H9 (cell line): ENCODE data around the gene ESM1. TPM values are rescaled to one million over a fixed set of nuclear protein-coding genes. Genes with fewer than 3 reads are reported as not detected.

ENCODE experiments used
- DNase-seq: peaks from one replicate; pipeline ENCODE4 v3.0.0-alpha.2; 2017
- H2AFZ ChIP-seq: one replicate; pipeline ENCODE4 v1.6.1; 2013; ENCODE audit warnings: mild to moderate bottlenecking, low read length, control low read depth, moderate library complexity
- H2AK5ac ChIP-seq: 2 replicates; pipeline ENCODE4 v1.6.1; 2013; ENCODE audit warnings: low read length, control low read depth, mixed read lengths; ENCODE audit not compliant: insufficient read length
- H2BK120ac ChIP-seq: one replicate; pipeline ENCODE4 v1.6.1; 2013; ENCODE audit warnings: low read depth, mild to moderate bottlenecking, low read length, control low read depth, inconsistent platforms; ENCODE audit not compliant: poor library complexity, severe bottlenecking
- H2BK12ac ChIP-seq: 2 replicates; pipeline ENCODE4 v1.6.1; 2013; ENCODE audit warnings: low read length, control low read depth, mixed read lengths, low read depth; ENCODE audit not compliant: insufficient read length
- H2BK15ac ChIP-seq: 2 replicates; pipeline ENCODE4 v1.6.1; 2013; ENCODE audit warnings: low read depth, low read length, control low read depth
- H2BK20ac ChIP-seq: one replicate; pipeline ENCODE4 v1.6.1; 2013; ENCODE audit warnings: low read depth, mild to moderate bottlenecking, low read length, control low read depth, inconsistent platforms; ENCODE audit not compliant: poor library complexity, severe bottlenecking
- H2BK5ac ChIP-seq: 2 replicates; pipeline ENCODE4 v1.6.1; 2013; ENCODE audit warnings: low read length, control low read depth, mixed read lengths; ENCODE audit not compliant: insufficient read length
- H3K14ac ChIP-seq: 2 replicates; pipeline ENCODE4 v1.6.1; 2013; ENCODE audit warnings: low read length, control low read depth; ENCODE audit not compliant: insufficient read depth
- H3K18ac ChIP-seq: 2 replicates; pipeline ENCODE4 v1.6.1; 2013; ENCODE audit warnings: low read depth, mild to moderate bottlenecking, mixed read lengths, low read length, control low read depth; ENCODE audit not compliant: insufficient read length
- H3K23ac ChIP-seq: 2 replicates; pipeline ENCODE4 v1.6.1; 2013; ENCODE audit warnings: low read length, control low read depth, mixed read lengths, low read depth; ENCODE audit not compliant: insufficient read length
- H3K23me2 ChIP-seq: 2 replicates; pipeline ENCODE4 v1.6.1; 2013; ENCODE audit warnings: low read depth, mild to moderate bottlenecking, mixed read lengths, low read length, control low read depth; ENCODE audit not compliant: insufficient read length, poor library complexity, severe bottlenecking
- H3K27ac ChIP-seq: 2 replicates; pipeline ENCODE4 v1.5.1; 2013; ENCODE audit warnings: low read length, control low read depth, mixed read lengths, low read depth; ENCODE audit not compliant: insufficient read length
- H3K27me3 ChIP-seq: 2 replicates; pipeline ENCODE4 v1.6.1; 2013; ENCODE audit warnings: low read length, control low read depth, inconsistent platforms; ENCODE audit not compliant: insufficient read depth
- H3K4ac ChIP-seq: 2 replicates; pipeline ENCODE4 v1.6.1; 2013; ENCODE audit warnings: low read depth, mild to moderate bottlenecking, control low read depth, inconsistent platforms, low read length, moderate library complexity
- H3K4me1 ChIP-seq: 2 replicates; pipeline ENCODE4 v1.6.1; 2013; ENCODE audit warnings: low read length, control low read depth, inconsistent platforms; ENCODE audit not compliant: insufficient read depth
- H3K4me2 ChIP-seq: 2 replicates; pipeline ENCODE4 v1.6.1; 2013; ENCODE audit warnings: low read length, control low read depth, mixed read lengths; ENCODE audit not compliant: insufficient read length, insufficient read depth
- H3K56ac ChIP-seq: 2 replicates; pipeline ENCODE4 v1.6.1; 2013; ENCODE audit warnings: low read depth, mild to moderate bottlenecking, mixed read lengths, low read length, control low read depth; ENCODE audit not compliant: insufficient read length
- H3K79me1 ChIP-seq: 2 replicates; pipeline ENCODE4 v1.6.1; 2013; ENCODE audit warnings: low read depth, mild to moderate bottlenecking, moderate library complexity, low read length, control low read depth, inconsistent platforms; ENCODE audit not compliant: insufficient read depth, poor library complexity, severe bottlenecking
- H3K79me2 ChIP-seq: 2 replicates; pipeline ENCODE4 v1.6.1; 2013; ENCODE audit warnings: low read length, control low read depth, inconsistent platforms; ENCODE audit not compliant: insufficient read depth
- H3K9ac ChIP-seq: 2 replicates; pipeline ENCODE4 v1.6.1; 2013; ENCODE audit warnings: low read length, control low read depth, mixed read lengths; ENCODE audit not compliant: insufficient read length; ENCODE audit errors: extremely low read depth
- H3K9me3 ChIP-seq: one replicate; pipeline ENCODE4 v1.6.1; 2013; ENCODE audit warnings: low read depth, low read length, inconsistent platforms; ENCODE audit not compliant: control insufficient read depth
- H3T11ph ChIP-seq: one replicate; pipeline ENCODE4 v1.6.1; 2013; ENCODE audit warnings: mild to moderate bottlenecking, low read length, control low read depth, inconsistent platforms
- H4K20me1 ChIP-seq: one replicate; pipeline ENCODE4 v1.6.1; 2013; ENCODE audit not compliant: control insufficient read depth, insufficient read length, insufficient read depth
- H4K5ac ChIP-seq: 2 replicates; pipeline ENCODE4 v1.6.1; 2013; ENCODE audit warnings: low read depth, mild to moderate bottlenecking, mixed read lengths, low read length, control low read depth; ENCODE audit not compliant: insufficient read length
- H4K8ac ChIP-seq: replicated peaks from 2 replicates; pipeline ENCODE4 v1.6.1; 2013; ENCODE audit warnings: low read length, control low read depth, mixed read lengths, low read depth; ENCODE audit not compliant: insufficient read length
- H4K91ac ChIP-seq: 2 replicates; pipeline ENCODE4 v1.6.1; 2013; ENCODE audit warnings: low read depth, mild to moderate bottlenecking, moderate library complexity, mixed read lengths, low read length, control low read depth; ENCODE audit not compliant: insufficient read length
- H3K27ac Mint-ChIP-seq, 3 experiments: 2 replicates in 2 of 3; 3 replicates in 1 of 3; pipeline ENCODE4 v1.8.0; 2020 to 2021; ENCODE audit warnings: mixed read lengths in 3 of 3, mild to moderate bottlenecking in 1 of 3, moderate library complexity in 1 of 3
- H3K27me3 Mint-ChIP-seq: 2 replicates; pipeline ENCODE4 v1.8.0; 2021; ENCODE audit warnings: low read depth, mild to moderate bottlenecking, moderate library complexity, mixed read lengths
- H3K36me3 Mint-ChIP-seq, 3 experiments: 2 replicates in 2 of 3; 3 replicates in 1 of 3; pipeline ENCODE4 v1.8.0; 2020 to 2021; ENCODE audit warnings: low read depth in 3 of 3, mixed read lengths in 3 of 3; ENCODE audit not compliant: insufficient read depth in 1 of 3
- H3K4me1 Mint-ChIP-seq, 2 experiments: 2 replicates each; pipeline ENCODE4 v1.8.0; 2020; ENCODE audit warnings: mixed read lengths in 2 of 2
- H3K4me3 Mint-ChIP-seq, 2 experiments: 2 replicates in 1 of 2; 3 replicates in 1 of 2; pipeline ENCODE4 v1.8.0; 2020 to 2021; ENCODE audit warnings: mild to moderate bottlenecking in 2 of 2, mixed read lengths in 2 of 2, moderate library complexity in 1 of 2
- H3K9me3 Mint-ChIP-seq, 2 experiments: 2 replicates in 1 of 2; 3 replicates in 1 of 2; pipeline ENCODE4 v1.8.0; 2020; ENCODE audit warnings: mild to moderate bottlenecking in 2 of 2, mixed read lengths in 2 of 2, moderate library complexity in 1 of 2
- CTCF ChIP-seq: fragments of 200-600 bp; sonication (generic); conservative IDR thresholded peaks from 3 replicates; pipeline ENCODE4 v1.8.0; 2021; ENCODE audit warnings: antibody characterized with exemption, mild to moderate bottlenecking
- WGBS: extraction: QIAGEN DNeasy Blood & Tissue Kit; methylation state at CpG from one replicate; pipeline ENCODE4 v1.1.7; 2013; ENCODE audit warnings: missing lambda C conversion rate, low lambda C conversion rate, mixed read lengths; ENCODE audit not compliant: insufficient read length; ENCODE audit errors: extremely low coverage; 5-methylcytosine and 5-hydroxymethylcytosine counted together
- total RNA-seq: library from RNA; stranded (reverse); gene quantifications from 2 replicates; pipeline ENCODE4 v1.2.1, GENCODE V29; 2021

ESM1 gene
- total RNA-seq, 1 experiment from 2014 or later = not detected

GRCh38 chr5:54981928-54982327 is 3.5 kb downstream of the ESM1 start:
- Mint-ChIP-seq H3K27ac (no peak overlapping the region), H3K27me3 (peaks cover 2% of the 10 kb centered on the region; the same call in 1 of the 2 replicates), H3K9me3 (no peaks in the 10 kb centered on the region), H3K4me1 (peaks cover 16 to 18% of the 10 kb centered on the region in 2 experiments), H3K36me3 (no peaks in the 10 kb centered on the region), H3K4me3 (no peak overlapping the region)
- Histone ChIP-seq H3K23me2 (no peaks in the 10 kb centered on the region), H3K9ac (no peak overlapping the region), H3K27me3 (no peaks in the 10 kb centered on the region), H2BK120ac (no peak overlapping the region), H3K79me2 (no peaks in the 10 kb centered on the region), H3K27ac (no peak overlapping the region), H3T11ph (no peak overlapping the region), H2BK12ac (no peak overlapping the region), H4K20me1 (no peaks in the 10 kb centered on the region), H4K5ac (no peak overlapping the region), H3K9me3 (no peaks in the 10 kb centered on the region), H3K18ac (no peak overlapping the region), H3K79me1 (no peaks in the 10 kb centered on the region), H4K91ac (no peak overlapping the region), H2BK20ac (no peak overlapping the region), H3K56ac (no peak overlapping the region), H3K4ac (no peak overlapping the region), H2AFZ (no peak overlapping the region), H3K14ac (no peak overlapping the region; the same call in 1 of the 2 replicates), H2BK5ac (no peak overlapping the region), H2AK5ac (no peak overlapping the region), H2BK15ac (no peak overlapping the region), H3K4me1 (peaks cover 5% of the 10 kb centered on the region; the same call in 1 of the 2 replicates), H4K8ac (no peak overlapping the region), H3K23ac (no peak overlapping the region), H3K4me2 (no peak overlapping the region)
- no peak for DNase-seq
- no CpG with 5 or more reads among the region's 7 CpGs for WGBS
- no peak for TF ChIP-seq CTCF
